Omental fat pad (tissue), 4 donors: ENCODE measurements around the gene CCDC51. TPM values are rescaled to one million over a fixed set of nuclear protein-coding genes. Genes with fewer than 3 reads are reported as not detected.
A peak's percentile ranks its signal among the peaks of the same experiment; 100 is the strongest.

Experiments used
- ATAC-seq: fragments of 150-250 bp; one replicate; pipeline ENCODE4 v1.9.1; 2016; ENCODE audit warnings: mild to moderate bottlenecking, moderate library complexity; ENCODE audit not compliant: low FRiP score
- DNase-seq: peaks from one replicate; pipeline ENCODE4 v3.0.0-alpha.2; 2019; ENCODE audit warnings: low spot score
- CTCF ChIP-seq, 3 donors: fragments of 450-650 bp; IDR thresholded peaks; one replicate each; pipeline ENCODE4 v1.5.1; 2016 to 2017; ENCODE audit warnings: antibody characterized with exemption in 3 of 3, mild to moderate bottlenecking in 3 of 3, moderate library complexity in 2 of 3
- total RNA-seq, 4 donors: library from RNA; depleted of rRNA; stranded (reverse); fragments of >200 nt; gene quantifications; one replicate each; pipeline ENCODE4 v1.1.0, GENCODE V29; 2016

Gene CCDC51
- total RNA-seq, 4 donors from 2014 or later, result 11.6 to 15.1 (median 13.6) TPM

GRCh38 chr3:48437812-48438211 lies 2.1 kb downstream of the CCDC51 start:
- no peak for TF ChIP-seq CTCF (IDR thresholded peaks at IDR 0.05)
- DNase-seq (no peak), ATAC-seq (no peak)

GRCh38 chr3:48436855-48437254 lies 3.1 kb downstream of the CCDC51 start:
- no peak for ATAC-seq
- no peak for TF ChIP-seq CTCF (IDR thresholded peaks at IDR 0.05)
- DNase-seq, result no peak

GRCh38 chr3:48436477-48436787 lies 3.5 kb downstream of the CCDC51 start:
- no peak for DNase-seq
- no peak for ATAC-seq

GRCh38 chr3:48435774-48436476 lies 4.0 kb downstream of the CCDC51 start:
- DNase-seq, result peak; percentile 76
- ATAC-seq, result peak; percentile 28
- TF ChIP-seq CTCF (IDR thresholded peaks at IDR 0.05), result peak in 2 of 3 donors; percentile 77 to 96

More at GRCh38 chr3:48436477-48436787, 3.5 kb downstream of the CCDC51 start:
- no peak for TF ChIP-seq CTCF (IDR thresholded peaks at IDR 0.05)

- TF ChIP-seq CTCF (IDR thresholded peaks at IDR 0.05), result no peak
- DNase-seq, result no peak
- ATAC-seq, result no peak
Observed at GRCh38 chr3:48435223-48435595, 4.7 kb downstream of the CCDC51 start.

- no peak for TF ChIP-seq CTCF (IDR thresholded peaks at IDR 0.05)
- ATAC-seq, result no peak
- no peak for DNase-seq
Observed at GRCh38 chr3:48434591-48435222, 5.2 kb downstream of the CCDC51 start.
